ENCODE results near the gene SORCS3. TPM values are rescaled to one million over a fixed set of nuclear protein-coding genes. Genes with fewer than 3 reads are reported as not detected.

SORCS3 gene
- total RNA-seq, 2 donors from 2014 or later, result not detected

- no peak overlapping the region for H3K27ac ChIP-seq
- DNase-seq (no peak), ATAC-seq (no peak)
- intact Hi-C loops (cut with DNase I), result no loop called here
- 35 to 46% methylated on average over 2 of the region's 2 CpGs for WGBS, 2 donors
- no peaks in the 10 kb centered on the region for H3K9me3 ChIP-seq
- no peaks in the 10 kb centered on the region for H3K27me3 ChIP-seq
- no peaks in the 10 kb centered on the region for H3K4me1 ChIP-seq
- no peak for TF ChIP-seq POLR2A (IDR thresholded peaks at IDR 0.05)
- TF ChIP-seq CTCF (IDR thresholded peaks at IDR 0.05), result no peak
- no peaks in the 10 kb centered on the region for H3K36me3 ChIP-seq (replicated peaks in 1 of 2; ENCODE audit: insufficient read depth in 1 of 2, low read depth in 2 of 2)
- H3K4me3 ChIP-seq, result no peak overlapping the region
Measured at GRCh38 chr10:104750291-104750690, 109.2 kb downstream of the SORCS3 start.

GRCh38 chr10:104762793-104763192 is 121.7 kb downstream of the SORCS3 start:
- Histone ChIP-seq H3K36me3 (replicated peaks in 1 of 2; ENCODE audit: insufficient read depth in 1 of 2, low read depth in 2 of 2) (no peaks in the 10 kb centered on the region), H3K4me1 (no peaks in the 10 kb centered on the region), H3K9me3 (no peaks in the 10 kb centered on the region), H3K4me3 (no peak overlapping the region), H3K27me3 (no peaks in the 10 kb centered on the region), H3K27ac (no peak overlapping the region)
- no peak for TF ChIP-seq CTCF (IDR thresholded peaks at IDR 0.05)
- TF ChIP-seq POLR2A (IDR thresholded peaks at IDR 0.05), result no peak
- DNase-seq, result no peak
- no peak for ATAC-seq
- intact Hi-C loops (cut with DNase I), result no loop called here
- 64 to 74% methylated on average over 4 of the region's 4 CpGs for WGBS, 2 donors

GRCh38 chr10:104766341-104766740 is 125.3 kb downstream of the SORCS3 start:
- Histone ChIP-seq H3K27ac (no peak overlapping the region), H3K4me3 (no peak overlapping the region), H3K4me1 (no peaks in the 10 kb centered on the region), H3K36me3 (replicated peaks in 1 of 2; ENCODE audit: insufficient read depth in 1 of 2, low read depth in 2 of 2) (no peaks in the 10 kb centered on the region), H3K27me3 (peaks cover 0 to 4% of the 10 kb centered on the region in 2 donors), H3K9me3 (no peaks in the 10 kb centered on the region)
- intact Hi-C loops (cut with DNase I), result no loop called here
- TF ChIP-seq CTCF (IDR thresholded peaks at IDR 0.05) (no peak), POLR2A (IDR thresholded peaks at IDR 0.05) (no peak)
- peak in 2 of 4 donors; percentile 10 to 52 for DNase-seq
- no peak for ATAC-seq
- WGBS, 2 donors, result 13 to 29% methylated on average over 2 of the region's 2 CpGs

- Histone ChIP-seq H3K27ac (no peak overlapping the region), H3K36me3 (replicated peaks in 1 of 2; ENCODE audit: insufficient read depth in 1 of 2, low read depth in 2 of 2) (no peaks in the 10 kb centered on the region), H3K4me3 (no peak overlapping the region), H3K27me3 (peaks cover 0 to 4% of the 10 kb centered on the region in 2 donors), H3K9me3 (no peaks in the 10 kb centered on the region), H3K4me1 (no peaks in the 10 kb centered on the region)
- intact Hi-C loops (cut with DNase I), result no loop called here
- ATAC-seq (no peak), DNase-seq (no peak)
- 32 to 40% methylated on average over 2 of the region's 2 CpGs for WGBS, 2 donors
- TF ChIP-seq POLR2A (IDR thresholded peaks at IDR 0.05) (no peak), CTCF (IDR thresholded peaks at IDR 0.05) (no peak)
Measured at GRCh38 chr10:104767282-104767681, 126.2 kb downstream of the SORCS3 start.

- Histone ChIP-seq H3K36me3 (replicated peaks in 1 of 2; ENCODE audit: insufficient read depth in 1 of 2, low read depth in 2 of 2) (no peaks in the 10 kb centered on the region), H3K27me3 (peaks cover 0 to 4% of the 10 kb centered on the region in 2 donors), H3K9me3 (no peaks in the 10 kb centered on the region), H3K27ac (no peak overlapping the region), H3K4me1 (no peaks in the 10 kb centered on the region), H3K4me3 (no peak overlapping the region)
- TF ChIP-seq POLR2A (IDR thresholded peaks at IDR 0.05) (no peak), CTCF (IDR thresholded peaks at IDR 0.05) (peak in 3 of 7 experiments; percentile 6 to 20 (median 12))
- no peak for ATAC-seq
- intact Hi-C loops (cut with DNase I), result no loop called here
- DNase-seq, result no peak
- WGBS, 2 donors, result 48% methylated on average over 1 of the region's 1 CpG
Measured at GRCh38 chr10:104767745-104768144, 126.7 kb downstream of the SORCS3 start.

Measured in body of pancreas (tissue), 4 donors.